Fibroblast of mammary gland (primary cell): ENCODE measurements around the gene KIAA0513.

Experiments used
- DNase-seq: peaks from one replicate; pipeline ENCODE4 v3.0.0-alpha.2; 2010; ENCODE audit warnings: low read depth
- H3K4me3 ChIP-seq: 2 replicates; pipeline ENCODE4 v1.5.1; 2011; ENCODE audit warnings: low read depth, mild to moderate bottlenecking, low read length, moderate library complexity; ENCODE audit not compliant: control insufficient read depth
- TF ChIP-seq, protein P1 (sequence below): conservative IDR thresholded peaks from 2 replicates; pipeline ENCODE4 v1.5.1; 2011; ENCODE audit warnings: low read depth, low read length, inconsistent platforms; ENCODE audit not compliant: control insufficient read depth, insufficient read depth

KIAA0513 gene, protein sequence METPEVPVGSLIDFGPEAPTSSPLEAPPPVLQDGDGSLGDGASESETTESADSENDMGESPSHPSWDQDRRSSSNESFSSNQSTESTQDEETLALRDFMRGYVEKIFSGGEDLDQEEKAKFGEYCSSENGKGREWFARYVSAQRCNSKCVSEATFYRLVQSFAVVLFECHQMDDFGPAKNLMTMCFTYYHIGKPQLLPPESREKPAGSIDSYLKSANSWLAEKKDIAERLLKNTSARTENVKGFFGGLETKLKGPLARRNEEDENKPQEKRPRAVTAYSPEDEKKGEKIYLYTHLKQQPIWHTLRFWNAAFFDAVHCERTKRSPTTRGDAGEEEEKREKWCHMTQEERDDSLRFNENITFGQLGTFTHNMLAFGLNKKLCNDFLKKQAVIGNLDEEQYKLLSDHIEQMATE

DNA sequence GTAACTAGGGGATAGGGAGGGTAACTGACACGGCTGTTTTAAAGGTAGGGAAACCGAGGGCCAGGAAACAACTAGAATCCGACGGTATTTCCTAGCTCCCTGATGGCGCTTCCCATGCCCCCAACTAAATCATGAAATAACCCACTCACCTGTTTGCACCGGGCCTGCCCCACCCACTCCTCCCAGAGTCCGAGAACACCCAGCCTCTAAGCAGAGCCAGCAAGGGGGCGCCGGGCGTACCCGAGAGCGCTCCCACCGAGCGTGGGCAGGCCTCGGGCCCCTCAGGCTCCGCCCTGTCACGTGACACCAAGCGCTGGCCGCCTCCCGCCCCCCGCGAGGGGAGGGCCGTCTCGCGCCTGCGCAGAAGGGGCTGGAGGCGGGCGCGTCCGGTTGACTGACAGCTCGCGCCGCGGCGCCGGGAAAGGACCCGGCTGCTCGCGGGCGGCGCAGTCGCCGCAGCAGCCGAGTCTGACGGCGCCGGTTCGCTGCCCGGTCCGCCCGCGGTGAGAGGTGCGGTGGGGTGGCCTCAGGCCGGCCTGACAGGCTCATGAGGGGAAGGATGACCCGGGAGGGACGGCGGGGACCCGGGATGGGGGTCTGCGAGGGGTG, at the start of gene KIAA0513:
Gene KIAA0513 (plus strand): TSS at position 447 of the 609 bp plus-strand sequence. CDS start 39,277 bp downstream, outside the sequence.
- H3K4me3 ChIP-seq = peak within 1 kb of the TSS; percentile 88
- TF ChIP-seq, protein P1, sequence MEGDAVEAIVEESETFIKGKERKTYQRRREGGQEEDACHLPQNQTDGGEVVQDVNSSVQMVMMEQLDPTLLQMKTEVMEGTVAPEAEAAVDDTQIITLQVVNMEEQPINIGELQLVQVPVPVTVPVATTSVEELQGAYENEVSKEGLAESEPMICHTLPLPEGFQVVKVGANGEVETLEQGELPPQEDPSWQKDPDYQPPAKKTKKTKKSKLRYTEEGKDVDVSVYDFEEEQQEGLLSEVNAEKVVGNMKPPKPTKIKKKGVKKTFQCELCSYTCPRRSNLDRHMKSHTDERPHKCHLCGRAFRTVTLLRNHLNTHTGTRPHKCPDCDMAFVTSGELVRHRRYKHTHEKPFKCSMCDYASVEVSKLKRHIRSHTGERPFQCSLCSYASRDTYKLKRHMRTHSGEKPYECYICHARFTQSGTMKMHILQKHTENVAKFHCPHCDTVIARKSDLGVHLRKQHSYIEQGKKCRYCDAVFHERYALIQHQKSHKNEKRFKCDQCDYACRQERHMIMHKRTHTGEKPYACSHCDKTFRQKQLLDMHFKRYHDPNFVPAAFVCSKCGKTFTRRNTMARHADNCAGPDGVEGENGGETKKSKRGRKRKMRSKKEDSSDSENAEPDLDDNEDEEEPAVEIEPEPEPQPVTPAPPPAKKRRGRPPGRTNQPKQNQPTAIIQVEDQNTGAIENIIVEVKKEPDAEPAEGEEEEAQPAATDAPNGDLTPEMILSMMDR = no peak
- DNase-seq = peak; percentile 87

DNA sequence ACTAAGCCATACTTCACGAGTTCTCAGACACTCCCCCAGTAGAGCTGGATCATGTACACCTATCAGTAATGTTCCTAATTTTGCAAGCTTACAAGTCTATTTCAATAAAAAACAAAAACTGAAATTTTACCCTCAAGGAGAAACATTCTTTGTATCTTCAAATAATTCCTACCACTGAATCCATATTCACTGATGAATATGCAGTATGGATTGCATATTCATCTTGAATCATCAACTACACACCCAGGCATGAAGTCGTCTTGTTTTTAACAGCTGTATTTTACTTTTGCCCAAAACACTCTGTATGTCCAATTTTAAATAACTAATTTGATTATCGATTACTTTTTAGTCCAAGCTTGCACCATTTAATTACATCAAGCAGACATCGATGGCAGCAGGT, 48.1 kb upstream of the KIAA0513 start:
- H3K4me3 ChIP-seq = no peak overlapping the region
- peak; percentile 48 for DNase-seq
- TF ChIP-seq, protein P1 = no peak

DNA sequence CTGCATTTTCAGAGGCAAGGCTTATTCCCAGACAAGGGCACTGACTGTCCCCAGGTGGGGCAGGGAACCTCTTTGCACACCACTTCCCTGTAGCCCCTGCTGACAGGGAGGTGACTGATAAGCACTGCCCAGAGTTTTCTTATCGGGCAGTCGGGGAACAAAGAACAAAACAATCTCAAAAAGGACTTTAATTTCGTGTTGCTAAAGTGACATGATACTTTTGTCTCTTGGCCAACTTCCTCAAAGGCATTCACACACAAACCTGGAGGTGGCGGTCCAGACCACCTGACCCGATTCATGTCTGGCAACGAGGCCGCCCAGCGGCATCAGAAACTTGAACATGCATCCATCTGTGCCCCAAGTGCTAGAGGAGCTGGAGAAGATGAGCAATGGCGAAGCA, 45.2 kb upstream of the KIAA0513 start:
- H3K4me3 ChIP-seq = no peak overlapping the region
- TF ChIP-seq, protein P1 = no peak
- no peak for DNase-seq

DNA sequence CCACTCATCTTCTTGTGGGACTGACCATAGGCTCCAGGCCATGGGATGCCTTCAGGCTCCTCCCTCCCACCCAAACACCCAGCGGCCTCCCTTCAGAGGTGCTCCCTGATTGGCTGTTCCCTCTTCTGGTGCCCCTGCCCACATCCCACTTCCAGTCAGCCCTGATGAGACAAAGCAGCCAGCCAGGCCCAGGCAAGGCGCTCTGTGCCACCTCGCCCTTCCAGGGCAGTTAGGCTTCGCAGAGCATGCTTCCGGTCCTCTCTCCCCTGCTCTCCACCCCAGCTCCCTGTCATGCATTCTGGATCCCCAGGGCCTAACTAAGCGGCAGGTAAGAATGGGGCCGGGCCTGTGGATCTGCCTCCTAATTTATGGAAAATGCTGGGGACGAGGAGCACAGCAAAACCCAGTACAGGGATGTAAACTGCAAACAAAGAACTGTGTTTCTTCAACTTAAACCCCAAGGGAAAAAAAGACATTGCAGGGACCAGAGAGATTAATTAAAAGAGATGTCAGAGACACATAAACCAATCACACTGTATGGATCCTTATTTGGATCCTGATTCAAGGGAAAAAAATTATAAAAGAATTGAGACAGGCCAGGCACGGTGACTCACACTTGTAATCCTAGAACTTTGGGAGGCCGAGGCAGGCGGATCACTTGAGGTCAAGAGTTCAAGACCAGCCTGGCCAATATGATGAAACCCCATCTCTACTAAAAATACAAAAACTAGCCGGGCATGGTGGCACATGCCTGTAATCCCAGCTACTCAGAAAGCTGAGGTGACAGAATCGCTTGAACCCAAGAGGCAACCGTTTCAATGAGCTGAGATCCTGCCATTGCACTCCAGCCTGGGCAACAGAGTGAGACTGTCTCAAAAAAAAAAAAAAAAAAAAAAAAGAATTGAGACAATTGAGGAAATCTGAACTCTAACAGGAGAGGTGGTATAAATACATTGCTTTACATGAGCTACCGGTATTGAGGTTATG, 42.2 kb upstream of the KIAA0513 start:
- TF ChIP-seq, protein P1 = no peak
- no peak overlapping the region for H3K4me3 ChIP-seq
- DNase-seq = peak; percentile 94

DNA sequence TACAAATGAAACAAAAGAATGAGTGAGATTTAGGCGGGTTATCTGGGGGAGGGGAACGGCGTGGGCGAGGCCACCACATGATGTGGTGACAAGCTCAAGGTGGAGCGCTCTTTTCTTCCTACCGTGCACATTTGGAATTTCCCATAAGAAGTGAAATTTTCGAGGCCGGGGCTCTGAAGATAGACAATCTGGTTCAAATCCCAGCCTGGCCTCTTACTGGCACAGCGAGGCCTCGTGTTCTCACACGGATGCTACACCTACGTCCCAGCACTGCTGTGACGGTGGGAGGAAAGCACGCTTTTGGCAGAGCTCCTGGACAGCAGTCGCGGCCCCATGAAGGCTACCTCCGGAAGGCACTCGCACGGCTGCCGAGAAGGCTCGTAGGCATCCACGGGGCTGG, 41.5 kb upstream of the KIAA0513 start:
- H3K4me3 ChIP-seq = no peak overlapping the region
- no peak for DNase-seq
- TF ChIP-seq, protein P1 = no peak

DNA sequence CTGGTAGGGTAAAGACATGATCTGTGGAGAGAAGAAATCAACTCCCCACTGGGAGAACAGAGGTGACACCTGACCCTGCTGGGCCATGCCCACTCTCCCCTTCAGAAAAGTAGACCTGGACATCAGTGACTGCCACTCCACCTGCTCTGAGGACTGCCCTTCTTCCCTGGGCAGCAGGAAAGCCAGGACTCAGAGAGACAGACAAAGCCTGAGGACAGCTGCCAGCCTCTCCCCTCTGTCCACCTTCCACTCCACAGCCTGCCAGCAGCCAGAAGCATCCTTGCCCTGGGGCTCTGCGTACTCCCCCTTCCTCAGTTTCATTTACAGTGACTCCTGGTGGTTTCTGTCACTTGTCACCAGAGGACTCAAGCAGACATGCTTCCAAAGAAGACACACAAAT, 40.7 kb upstream of the KIAA0513 start:
- DNase-seq = no peak
- TF ChIP-seq, protein P1 = no peak
- no peak overlapping the region for H3K4me3 ChIP-seq
